HG03460 (cell line): Measurements from ENCODE around the gene BRD7.

Experiments used
- ATAC-seq: cut with Tn5 transposase; IDR thresholded peaks from one replicate; pipeline ENCODE4 v1.9.1; 2021; ENCODE audit not compliant: unreplicated experiment

Gene BRD7

DNA sequence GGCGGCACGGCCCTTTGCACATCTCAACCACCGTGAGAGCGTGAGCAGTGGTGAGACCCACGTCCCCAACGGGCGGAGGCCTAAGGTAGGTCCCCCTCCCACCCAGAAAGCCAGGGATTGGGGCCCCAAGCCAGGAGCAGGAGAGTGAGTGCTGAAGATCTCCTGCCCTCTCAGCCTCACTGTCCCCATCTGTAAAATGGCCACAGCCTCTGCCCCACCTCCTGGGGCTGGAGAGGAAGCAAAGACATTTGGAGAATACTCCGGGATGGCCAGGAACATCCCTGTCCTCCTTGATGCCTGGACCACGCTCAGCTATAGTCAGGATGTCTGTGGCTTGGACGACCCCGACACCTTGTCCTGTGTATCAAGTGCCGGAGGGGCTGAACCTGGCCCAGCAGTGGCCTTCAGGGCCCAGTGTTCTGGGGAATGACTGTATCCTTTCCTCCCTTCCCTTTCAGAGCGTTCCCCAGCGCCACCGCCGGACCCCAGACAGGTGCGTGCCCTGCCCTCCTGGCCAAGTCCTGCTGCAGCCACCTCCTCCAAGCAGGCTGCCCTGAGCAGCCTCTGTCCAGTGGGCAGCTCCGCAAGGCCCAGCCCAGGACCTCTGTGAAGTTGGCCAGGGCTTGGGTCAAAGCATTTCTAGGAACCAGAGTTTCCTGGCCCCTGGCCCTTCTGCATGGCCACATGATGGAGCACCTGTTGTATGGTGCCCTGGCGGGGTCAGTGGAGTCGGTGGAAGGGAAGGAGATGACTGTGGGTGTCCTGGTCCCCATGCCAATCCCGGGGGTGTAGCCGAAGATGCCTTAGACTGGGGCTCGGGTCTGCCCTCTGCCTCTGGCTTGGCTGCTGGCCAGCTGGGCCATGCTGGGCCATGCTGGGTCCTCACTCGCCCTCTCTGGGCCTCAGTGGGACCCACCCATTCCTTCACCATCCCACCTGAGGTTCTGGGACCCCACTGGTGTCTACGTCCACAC lies 64.0 kb downstream of the BRD7 start:
- ATAC-seq = no peak

DNA sequence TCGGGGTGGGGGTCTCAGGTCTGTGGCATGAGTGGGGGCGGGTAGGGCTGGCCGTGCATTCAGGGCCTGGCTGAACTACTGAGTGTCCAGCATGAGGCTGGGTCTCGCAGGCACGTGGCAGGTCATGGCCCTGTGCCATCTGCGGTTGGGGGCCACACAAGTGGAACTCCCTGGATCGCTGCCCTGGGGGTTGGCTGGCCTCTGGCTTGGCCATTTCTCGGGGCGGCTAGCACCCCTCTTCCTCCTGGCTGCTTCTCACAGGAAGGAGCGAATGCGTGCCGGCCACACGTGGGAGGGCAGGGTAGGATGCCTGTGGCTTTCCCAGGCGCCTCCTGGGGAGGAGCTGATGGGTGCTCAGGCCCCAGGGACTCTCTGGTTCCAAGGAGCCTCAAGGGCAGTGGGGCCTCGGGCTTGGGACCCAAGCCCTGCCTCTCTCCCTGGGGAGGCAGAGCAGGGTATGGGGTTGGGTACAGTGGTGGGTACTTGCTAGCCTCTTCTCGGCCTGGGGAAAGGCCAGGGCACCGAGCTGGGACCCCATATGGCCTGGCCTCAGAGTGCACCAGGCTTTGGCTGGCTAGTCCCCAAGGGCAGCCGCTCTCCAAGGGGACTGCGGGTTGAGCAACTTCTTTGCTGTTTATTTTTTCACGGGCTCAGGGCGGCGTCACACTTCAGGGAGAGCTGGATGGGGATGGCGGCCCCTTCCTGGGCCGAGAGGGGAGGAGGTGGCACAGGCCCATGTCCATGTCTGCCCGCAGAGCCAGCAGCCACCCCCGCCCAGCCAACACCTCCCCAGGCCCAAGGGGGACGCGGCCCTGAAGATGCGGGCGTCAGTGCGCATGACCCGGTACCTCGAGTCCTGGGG lies 65.0 kb downstream of the BRD7 start:
- ATAC-seq = no peak

DNA sequence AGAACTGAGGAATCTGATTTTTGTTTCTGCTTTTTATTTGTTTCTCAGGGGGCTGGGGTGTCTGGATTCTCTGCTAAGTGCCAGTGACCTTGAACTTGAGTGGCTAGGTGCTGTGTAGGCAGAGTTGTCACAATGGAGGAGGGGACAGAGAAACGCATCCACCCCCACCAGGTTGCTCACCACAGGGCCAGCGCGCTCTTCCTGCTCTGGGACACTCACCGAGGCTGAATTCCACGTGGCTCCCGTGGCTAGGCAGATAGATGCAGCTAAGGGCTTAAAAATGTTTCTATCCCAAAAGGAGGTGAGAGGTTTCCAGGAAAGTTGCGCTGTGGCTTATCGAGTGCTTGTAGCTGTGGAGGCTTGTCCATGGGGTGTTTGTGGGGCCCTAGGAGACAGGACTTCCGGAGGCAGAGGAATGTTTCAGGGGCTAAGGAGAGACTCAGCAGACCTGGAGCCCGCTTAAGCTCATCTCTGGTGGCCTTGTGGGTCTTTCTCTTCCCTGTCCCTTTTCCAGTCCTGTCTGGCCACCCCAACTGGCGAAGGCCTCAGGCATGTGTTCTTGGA lies 65.7 kb downstream of the BRD7 start:
- no peak for ATAC-seq

DNA sequence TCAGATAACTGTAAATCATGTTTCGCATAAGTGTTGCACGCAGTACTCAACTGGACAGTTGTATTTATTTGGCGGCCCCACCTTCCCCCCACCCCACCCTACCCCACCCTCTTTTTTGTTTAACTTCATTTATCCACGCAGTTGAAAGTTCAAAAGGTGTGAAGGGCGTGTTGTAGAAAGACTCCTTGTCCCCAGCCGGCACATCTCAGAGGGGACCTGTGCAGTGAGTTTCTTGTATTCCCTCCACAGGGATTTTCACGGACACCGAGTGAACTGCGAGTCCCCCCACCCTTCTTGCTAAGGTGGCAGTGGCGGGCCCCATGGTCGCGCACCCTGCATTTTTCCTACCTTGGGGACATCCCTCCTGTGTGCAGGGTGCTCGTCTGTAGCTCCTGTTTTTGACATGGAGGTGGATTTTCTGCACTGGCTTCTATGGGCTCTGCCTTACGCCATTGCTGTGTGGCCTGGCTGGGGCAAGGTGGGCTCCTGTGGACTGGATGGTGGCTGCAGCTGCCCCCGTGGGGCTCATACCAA lies 66.2 kb downstream of the BRD7 start:
- ATAC-seq = no peak

DNA sequence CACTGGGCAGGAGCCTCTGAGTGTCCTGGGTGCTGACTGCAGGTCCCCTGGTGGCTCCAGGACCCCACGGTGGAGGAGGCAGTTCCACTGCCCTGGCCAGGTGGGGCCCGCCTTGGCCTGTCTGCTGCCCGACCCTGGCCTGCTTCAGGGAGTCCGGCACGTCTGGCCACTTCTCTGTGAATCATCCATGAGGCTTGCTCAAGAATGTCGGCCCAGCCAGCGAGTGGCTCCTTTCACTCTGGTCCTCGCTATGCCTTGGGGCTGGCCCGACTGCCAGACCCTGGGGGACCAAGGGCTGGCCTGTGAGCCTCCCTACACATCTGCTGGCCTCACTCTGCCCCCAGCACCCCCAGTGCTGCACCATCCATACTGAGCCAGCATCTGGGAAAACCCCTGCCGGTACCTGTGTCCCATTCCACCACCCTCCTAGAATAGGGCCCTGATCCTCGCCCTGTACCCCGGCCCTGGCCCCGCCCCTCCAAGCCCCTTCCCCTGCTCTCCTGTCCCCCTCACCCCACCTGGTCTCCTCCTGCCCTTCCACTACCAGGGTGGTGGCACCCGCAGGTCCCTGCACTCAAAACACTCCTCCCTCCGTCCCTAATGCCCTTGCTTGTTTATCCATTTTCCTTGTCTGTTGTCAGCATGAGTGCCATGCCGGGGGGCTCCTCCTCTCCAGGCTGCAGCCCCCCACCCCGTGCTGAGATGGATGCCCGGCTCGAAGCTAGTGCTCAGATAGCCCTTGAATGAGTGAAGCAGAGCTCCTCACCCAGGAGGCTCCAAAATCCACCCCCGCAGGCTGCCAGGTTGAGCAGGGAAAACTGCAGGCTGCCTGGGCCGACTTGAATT lies 66.9 kb downstream of the BRD7 start:
- no peak for ATAC-seq

DNA sequence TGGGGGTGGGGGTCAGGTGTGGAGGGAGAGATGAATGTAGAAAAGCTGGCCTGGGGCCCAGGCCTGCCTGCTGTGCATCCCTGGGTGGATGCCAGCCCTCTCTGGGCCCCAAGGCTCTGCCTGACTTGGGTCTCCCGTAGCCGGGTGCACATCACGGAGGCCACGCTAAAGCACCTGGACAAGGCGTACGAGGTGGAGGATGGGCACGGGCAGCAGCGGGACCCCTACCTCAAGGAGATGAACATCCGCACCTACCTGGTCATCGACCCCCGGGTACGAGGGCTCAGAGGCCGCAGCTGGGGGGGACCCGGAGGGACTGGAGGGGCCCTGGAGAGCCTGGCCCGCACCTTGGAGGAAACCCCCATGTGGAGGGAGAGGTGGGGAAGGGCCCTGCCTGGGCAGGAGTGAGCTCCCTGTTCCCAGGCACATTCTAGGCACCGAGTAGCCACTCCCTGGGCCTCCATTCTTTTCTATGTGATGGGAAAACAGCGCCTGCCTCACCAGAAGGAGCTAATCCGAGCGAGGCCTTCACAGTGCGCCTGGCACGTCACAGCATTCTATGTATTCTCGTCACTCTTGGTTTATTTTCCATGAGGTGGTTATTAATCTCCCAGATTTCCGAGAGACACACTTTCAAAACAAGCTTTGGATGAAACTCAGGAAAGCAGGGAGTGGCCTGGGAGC lies 67.7 kb downstream of the BRD7 start:
- ATAC-seq = no peak

DNA sequence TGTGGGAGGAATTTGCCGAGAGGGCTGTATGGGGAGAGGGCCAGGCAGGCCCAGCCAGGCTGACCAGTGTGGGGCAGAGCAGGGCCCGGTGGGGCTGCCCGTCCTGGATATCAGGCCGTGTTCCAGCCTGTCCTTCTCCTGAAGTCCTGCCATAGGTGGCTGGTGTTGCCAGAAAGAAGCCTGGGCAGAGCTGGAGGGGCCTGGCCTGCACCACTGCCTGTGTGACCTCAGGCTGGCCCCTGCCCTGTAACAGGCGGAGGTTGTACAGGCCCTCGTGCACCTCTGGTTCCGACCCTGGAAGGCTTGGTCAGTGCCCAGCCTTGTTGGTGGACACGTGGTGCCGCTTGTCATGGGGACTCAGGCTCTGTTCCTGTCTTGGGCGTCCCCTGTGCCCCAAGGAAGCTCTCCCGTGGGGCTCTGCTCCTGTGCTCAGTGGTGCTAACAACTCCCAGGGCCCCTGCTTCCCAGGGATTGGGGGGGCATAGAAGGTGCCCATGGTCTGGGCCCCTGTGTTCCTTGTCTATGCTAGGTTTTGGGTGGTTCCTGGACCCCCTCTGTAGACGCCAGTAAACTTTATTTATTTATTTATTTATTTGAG lies 69.2 kb downstream of the BRD7 start:
- no peak for ATAC-seq

DNA sequence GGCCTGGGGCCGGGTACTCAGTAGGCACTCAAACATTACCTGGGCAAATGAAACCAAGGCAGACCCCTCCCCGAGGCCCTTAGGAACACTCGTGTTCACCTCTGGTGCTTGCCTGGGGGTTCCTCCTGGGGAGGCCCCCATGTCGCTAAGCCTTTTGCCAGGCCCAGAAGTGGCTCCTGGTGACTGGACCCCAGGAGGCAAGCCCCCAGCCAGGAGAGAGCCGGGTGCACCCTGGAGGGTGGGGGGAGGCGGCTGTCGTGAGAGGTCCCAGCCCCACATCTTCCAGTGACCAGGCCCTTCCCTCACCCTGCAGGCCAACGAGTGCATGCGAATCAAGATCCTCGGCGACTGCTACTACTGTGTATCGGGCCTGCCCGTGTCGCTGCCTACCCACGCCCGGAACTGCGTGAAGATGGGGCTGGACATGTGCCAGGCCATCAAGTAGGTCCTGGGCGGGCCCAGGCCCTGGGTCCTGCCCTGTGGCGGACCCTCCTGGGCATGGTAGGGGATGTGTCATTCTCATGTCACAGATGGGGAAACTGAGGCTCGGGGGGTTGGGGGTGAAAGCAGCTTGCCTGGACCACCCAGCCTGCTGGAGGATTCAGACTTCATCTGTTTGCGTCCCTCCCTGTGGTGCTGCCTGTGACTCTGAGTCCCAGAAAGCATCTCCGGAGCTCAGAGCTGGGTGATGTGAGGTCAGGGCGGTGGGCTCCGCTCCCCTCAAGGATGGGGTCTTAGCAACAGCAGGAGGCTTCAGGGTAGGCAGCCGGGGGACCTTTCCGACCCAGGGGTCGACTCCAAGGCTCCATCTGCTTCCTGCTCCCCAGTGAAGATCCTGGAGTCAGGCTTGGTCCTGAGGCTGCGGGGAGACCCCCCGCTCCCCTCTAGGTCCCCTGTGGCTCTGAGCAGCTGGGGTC lies 69.9 kb downstream of the BRD7 start:
- no peak for ATAC-seq

DNA sequence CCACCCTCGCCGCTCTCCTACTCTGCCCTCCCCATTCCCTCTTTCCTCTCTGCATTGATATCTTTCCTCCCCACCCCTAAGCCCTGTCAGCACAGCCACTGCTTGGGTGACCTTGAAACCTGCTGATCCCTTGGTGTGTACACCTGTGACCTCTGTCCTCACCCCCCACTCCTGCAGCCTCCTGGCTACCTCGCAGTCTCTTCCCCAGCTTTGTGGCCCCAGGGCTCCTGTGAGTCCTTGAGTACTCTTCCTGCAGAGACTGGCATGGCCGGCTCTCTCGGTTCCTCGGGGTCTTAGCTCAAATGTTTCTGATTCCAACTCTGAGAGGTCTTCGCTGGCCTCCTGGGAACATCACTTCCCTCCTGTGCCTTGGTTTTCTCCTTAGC lies 70.7 kb downstream of the BRD7 start:
- no peak for ATAC-seq

DNA sequence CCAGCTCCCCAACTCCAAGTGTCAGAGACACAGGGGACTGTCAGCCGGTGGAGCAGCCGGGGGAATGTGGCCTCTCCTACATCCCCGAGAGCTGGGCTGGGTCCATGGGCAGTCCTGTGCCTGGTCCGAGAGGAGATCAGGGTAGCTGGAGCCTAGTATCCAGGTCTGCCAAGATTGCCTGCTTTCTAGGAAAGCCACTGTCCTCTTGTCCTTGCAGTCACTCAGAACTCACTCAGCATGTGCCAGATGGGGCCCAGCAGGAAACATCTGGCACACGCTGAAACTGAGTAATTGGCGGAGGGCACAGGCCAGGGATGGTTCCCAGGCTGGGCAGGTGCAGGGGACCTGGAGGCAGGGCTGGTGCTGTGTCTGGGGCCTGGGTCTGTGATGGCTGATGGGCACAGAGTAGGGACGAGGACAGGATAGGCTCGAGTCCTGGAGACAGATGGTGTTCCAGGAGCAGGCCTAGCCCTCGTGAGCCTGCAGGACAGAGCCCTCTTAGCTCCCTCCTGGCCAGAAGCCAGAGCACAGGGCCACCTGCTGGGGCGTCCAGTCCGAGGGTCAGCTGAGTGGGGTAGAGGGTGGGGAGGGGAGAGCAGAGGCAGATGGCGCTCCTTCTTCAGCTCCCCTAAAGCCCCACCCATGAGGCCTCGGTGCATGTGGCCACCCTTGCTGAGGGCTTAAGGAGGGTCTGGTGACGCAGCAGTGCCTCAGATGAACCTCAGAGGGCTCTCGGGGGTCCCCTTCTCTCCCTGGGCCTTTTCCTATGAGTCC lies 71.3 kb downstream of the BRD7 start:
- ATAC-seq = no peak

DNA sequence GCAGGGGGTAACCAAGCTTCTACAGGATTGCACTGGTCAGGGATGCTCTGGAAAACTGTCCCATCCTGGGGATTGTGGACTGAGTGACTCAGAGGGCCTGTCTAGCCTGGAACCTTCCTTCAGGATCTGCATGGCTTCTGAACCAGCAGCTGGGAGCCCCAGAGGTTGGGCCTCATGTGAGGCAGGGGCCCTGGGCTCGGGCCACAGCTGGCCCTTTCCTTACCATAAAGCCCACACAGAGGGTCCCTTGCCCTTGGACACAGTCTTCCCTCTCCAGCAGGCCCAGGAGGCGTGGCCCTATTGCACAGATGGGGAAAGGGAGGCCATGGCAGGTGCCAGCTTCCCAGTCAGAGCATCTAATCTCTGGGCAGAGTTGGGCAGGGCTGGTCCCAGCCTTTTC lies 72.0 kb downstream of the BRD7 start:
- ATAC-seq = no peak

DNA sequence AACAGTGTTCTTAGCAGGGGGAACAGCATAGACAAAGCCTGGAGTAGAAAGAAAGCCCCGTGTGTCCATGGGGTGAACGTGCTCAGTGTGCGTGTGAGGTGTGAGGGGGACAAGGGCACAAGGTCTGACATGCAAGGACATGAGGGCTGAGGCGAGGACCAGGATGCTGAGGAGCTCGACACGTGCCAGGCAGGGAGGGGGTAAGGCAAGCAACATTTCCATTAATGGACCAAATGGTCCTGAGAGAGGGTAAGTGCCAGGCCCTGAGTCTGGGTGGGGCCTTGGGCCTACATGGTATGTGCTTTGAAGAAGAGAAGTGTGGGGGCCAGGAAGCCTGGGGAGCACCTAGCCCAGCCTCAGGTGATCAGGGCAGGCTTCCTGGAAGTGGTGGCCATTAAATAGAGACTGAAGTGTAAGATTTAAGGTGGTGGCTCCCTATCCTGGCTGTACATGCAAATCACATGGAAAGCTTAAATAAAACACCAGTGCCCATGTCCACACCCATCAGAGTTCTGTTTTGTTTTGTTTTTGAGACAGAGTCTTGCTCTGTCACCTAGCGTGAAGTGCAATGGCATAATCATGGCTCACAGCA lies 73.2 kb downstream of the BRD7 start:
- ATAC-seq = no peak

DNA sequence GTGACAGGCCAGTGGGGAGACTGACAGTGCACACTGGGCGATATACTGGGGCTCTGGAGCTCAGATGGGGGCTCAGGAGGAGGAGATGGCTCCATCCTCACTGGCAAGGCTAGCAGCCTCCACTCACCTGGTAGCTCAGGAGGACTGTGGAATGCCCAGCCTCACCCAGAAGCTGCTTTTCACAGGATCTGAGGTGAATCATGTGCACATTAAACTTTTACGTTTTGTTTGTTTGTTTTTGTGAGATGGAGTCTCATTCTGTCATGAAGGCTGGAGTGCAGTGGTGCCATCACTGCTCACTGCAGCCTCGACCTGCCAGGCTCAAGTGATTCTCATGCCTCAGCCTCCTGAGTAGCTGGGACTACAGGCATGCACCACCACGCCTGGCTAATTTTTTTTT lies 73.8 kb downstream of the BRD7 start:
- no peak for ATAC-seq

DNA sequence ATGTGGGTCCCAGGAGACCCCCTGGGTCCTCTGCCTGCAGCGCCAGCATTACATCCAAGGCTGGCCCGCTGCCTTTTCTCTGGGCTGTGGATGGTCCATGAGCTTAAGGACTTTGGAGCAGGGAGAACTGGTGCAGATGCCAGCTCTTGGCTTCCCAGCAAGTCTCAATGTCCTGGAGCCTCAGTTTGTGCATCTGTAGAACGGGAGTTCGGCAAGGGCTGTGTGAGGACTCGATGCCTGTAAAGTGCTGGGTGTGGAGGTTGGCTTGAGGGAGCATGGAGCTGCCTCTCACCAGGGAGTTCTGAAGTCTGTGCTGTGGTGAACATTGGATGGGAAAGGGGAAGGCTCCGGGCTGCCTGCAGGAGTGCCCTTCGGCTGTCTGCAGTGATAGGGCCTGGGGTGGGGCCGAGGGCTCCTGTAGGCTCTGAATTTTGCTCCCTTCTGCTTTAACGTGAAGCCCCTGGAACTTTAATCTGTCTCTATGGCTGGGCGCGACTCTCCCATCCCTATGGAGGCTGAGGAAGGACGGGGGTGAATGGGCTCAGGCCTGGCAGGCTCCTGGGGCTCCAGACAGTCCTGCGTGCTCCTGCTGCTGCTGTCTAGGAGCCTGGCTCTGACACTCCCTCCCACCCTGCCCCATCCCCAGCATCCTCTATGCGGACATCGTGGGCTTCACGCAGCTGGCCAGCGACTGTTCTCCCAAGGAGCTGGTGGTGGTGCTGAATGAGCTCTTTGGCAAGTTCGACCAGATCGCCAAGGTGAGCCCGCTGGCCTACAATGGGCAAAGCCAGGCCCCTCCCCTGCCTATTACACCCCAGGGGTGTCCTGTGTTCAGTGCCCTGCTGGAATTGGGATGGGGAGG lies 74.6 kb downstream of the BRD7 start:
- no peak for ATAC-seq

DNA sequence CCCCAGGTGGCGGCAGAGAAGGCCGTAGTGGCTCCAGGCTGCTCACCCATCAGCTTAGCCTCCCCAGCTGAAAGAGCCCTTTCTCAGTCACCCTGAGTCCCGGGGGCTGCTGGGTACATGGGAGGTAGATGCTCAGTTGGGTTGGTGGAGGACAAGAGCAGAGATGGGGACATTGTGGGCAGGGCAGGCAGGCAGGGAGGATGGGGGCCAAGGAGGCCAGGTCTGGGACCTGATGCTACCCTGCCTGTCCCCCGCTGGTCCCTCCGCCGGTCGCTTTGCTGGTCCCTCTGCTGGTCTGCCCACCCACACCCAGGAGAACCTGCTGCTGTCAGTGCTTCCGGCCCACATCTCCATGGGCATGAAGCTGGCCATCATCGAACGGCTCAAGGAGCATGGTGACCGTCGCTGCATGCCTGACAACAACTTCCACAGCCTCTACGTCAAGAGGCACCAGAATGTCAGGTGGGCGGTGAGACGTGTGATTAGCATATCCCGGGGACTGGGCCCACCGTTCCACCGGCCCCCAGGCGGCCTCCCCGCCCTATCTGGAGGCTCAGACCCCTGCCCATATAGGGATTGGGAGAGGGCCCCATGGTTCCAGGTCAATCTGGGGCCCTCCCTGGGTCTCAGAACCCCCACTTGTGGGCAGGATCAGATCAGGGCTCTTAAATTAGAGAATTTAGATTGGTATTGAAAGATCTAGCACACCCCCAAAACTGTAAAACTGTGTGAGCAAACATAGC lies 75.6 kb downstream of the BRD7 start:
- no peak for ATAC-seq

DNA sequence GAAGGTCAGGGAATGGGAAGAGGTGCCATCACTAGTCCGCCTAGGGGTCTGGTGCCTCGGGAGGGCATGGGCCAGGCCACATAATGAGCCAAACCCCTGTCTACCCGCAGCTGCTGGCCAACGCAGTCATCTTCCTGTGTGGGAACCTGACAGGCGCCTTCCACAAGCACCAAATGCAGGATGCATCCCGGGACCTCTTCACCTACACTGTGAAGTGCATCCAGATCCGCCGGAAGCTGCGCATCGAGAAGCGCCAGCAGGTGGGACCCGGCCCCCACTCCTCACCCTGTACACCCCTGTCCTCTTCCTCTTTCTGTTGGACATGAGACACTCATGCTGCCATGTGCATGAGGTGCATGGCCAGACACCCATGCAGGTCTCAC lies 76.2 kb downstream of the BRD7 start:
- ATAC-seq = no peak
